OCI-LY7 (cell line): ENCODE data around the gene SLIT3. TPM values are rescaled to one million over a fixed set of nuclear protein-coding genes. Genes with fewer than 3 reads are reported as not detected.

ENCODE experiments used
- BruUV-seq: library from RNA; stranded (reverse); fragments of 400-500 nt; replicated peaks from 2 replicates; lab custom pipeline; 2021; lab: Mats Ljungman, UMichigan
- CTCF ChIA-PET: fragments of 300-600 bp; sonication (Branson Sonifier 250); formaldehyde crosslinking; loops from one replicate; lab custom pipeline; 2022; ENCODE audit warnings: antibody characterized with exemption; ENCODE audit not compliant: unreplicated experiment; lab: Charles Lee
- POLR2A ChIA-PET: fragments of 300-600 bp; sonication (Branson Sonifier 250); formaldehyde crosslinking; loops from one replicate; lab custom pipeline; 2022; ENCODE audit warnings: antibody characterized with exemption; lab: Charles Lee
- DNase-seq: peaks from one replicate; pipeline ENCODE4 v3.0.0-alpha.2; 2015; ENCODE audit warnings: low spot score
- H2AFZ ChIP-seq: fragments of 200-600 bp; sonication (generic), shearing (Covaris generic); 2 replicates; pipeline ENCODE4 v1.6.1; 2014; ENCODE audit warnings: mild to moderate bottlenecking, antibody characterized with exemption, low read length, moderate library complexity
- H3K27ac ChIP-seq: fragments of 200-600 bp; sonication (generic); 2 replicates; pipeline ENCODE4 v1.5.1; 2014; ENCODE audit warnings: mixed run types, low read depth, mild to moderate bottlenecking, moderate library complexity, low read length, inconsistent platforms; ENCODE audit not compliant: poor library complexity, severe bottlenecking
- H3K36me3 ChIP-seq: fragments of 200-600 bp; sonication (generic); 2 replicates; pipeline ENCODE4 v1.6.1; 2014; ENCODE audit warnings: mild to moderate bottlenecking, antibody characterized with exemption, low read length, moderate library complexity, mixed read lengths; ENCODE audit not compliant: insufficient read depth
- H3K4me1 ChIP-seq: fragments of 200-600 bp; sonication (generic); 2 replicates; pipeline ENCODE4 v1.5.1; 2014; ENCODE audit warnings: mild to moderate bottlenecking, low read length; ENCODE audit not compliant: insufficient read depth, poor library complexity, severe bottlenecking
- H3K4me2 ChIP-seq: fragments of 200-600 bp; sonication (generic); 2 replicates; pipeline ENCODE4 v1.6.1; 2014; ENCODE audit warnings: mild to moderate bottlenecking, low read length
- H3K4me3 ChIP-seq: fragments of 200-600 bp; sonication (generic); 2 replicates; pipeline ENCODE4 v1.5.1; 2014; ENCODE audit warnings: mild to moderate bottlenecking, low read depth, low read length; ENCODE audit not compliant: poor library complexity, severe bottlenecking
- H3K79me2 ChIP-seq: fragments of 200-600 bp; sonication (generic); 2 replicates; pipeline ENCODE4 v1.6.1; 2016; ENCODE audit warnings: low read depth, mild to moderate bottlenecking, low read length, moderate library complexity, mixed read lengths; ENCODE audit not compliant: insufficient read depth
- H3K9me2 ChIP-seq: fragments of 200-600 bp; sonication (generic); 2 replicates; pipeline ENCODE4 v1.6.1; 2016; ENCODE audit warnings: mild to moderate bottlenecking, low read length, mixed read lengths; ENCODE audit not compliant: insufficient read depth
- H3K9me3 ChIP-seq: fragments of 200-600 bp; sonication (generic); 2 replicates; pipeline ENCODE4 v1.6.1; 2014; ENCODE audit warnings: mild to moderate bottlenecking, mixed run types, low read length, mixed read lengths
- H4K20me1 ChIP-seq: fragments of 200-600 bp; sonication (generic); 2 replicates; pipeline ENCODE4 v1.6.1; 2014; ENCODE audit warnings: mild to moderate bottlenecking, antibody characterized with exemption, low read length, moderate library complexity, mixed read lengths; ENCODE audit not compliant: insufficient read depth
- EZH2phosphoT487 ChIP-seq: fragments of 200-600 bp; sonication (generic); IDR thresholded peaks from 2 replicates; pipeline ENCODE4 v1.6.1; 2018; ENCODE audit warnings: low read depth, borderline replicate concordance, mild to moderate bottlenecking, mixed run types, antibody characterized with exemption, low read length, moderate library complexity, mixed read lengths
- intact Hi-C: fragments of 100-400 bp; cut with micrococcal nuclease; formaldehyde crosslinking; loops from one replicate; pipeline ENCODE4 v1.10.0; 2022; ENCODE audit not compliant: unreplicated experiment
- total RNA-seq, 2 experiments: library from RNA; depleted of rRNA in 1 of 2; stranded (reverse); fragments of >200 nt in 1 of 2; shearing (Covaris generic) in 1 of 2; gene quantifications; 2 replicates each; pipeline ENCODE4 v1.2.3, GENCODE V29; 2014 to 2022
- TF ChIP-seq, protein P1 (sequence below): fragments of 200-600 bp; sonication (generic); conservative IDR thresholded peaks from 2 replicates; pipeline ENCODE4 v1.5.1; 2014; ENCODE audit warnings: mild to moderate bottlenecking, antibody characterized with exemption, low read length, moderate library complexity, mixed read lengths

SLIT3 gene
- total RNA-seq, 2 experiments from 2014 or later = not detected

DNA sequence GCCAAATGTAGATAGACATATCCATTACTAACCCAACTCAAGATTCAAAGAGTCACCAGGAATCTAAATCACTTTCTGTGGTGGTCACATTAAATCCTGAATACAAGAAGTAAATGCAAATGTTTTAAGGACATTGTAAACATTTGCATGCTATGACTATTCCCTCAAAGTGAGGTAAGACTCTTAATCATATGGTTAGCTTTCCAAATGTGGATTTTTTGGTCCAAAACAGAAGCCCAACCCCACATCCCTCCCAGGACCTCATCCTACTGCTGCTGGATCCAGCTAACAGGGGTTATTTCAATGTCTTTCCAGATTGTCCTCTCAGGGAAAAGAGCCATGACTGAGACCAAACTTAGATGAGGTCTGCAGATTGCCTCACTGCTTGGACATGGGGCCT is 493.7 kb downstream of the SLIT3 start:
- H3K9me3 ChIP-seq = no peaks in the 10 kb centered on the region
- no peak overlapping the region for H3K4me3 ChIP-seq
- no TSS peak for BruUV-seq
- no peak overlapping the region for H3K27ac ChIP-seq
- no peaks in the 10 kb centered on the region for H3K79me2 ChIP-seq
- no peak for TF ChIP-seq EZH2phosphoT487
- TF ChIP-seq, protein P1, sequence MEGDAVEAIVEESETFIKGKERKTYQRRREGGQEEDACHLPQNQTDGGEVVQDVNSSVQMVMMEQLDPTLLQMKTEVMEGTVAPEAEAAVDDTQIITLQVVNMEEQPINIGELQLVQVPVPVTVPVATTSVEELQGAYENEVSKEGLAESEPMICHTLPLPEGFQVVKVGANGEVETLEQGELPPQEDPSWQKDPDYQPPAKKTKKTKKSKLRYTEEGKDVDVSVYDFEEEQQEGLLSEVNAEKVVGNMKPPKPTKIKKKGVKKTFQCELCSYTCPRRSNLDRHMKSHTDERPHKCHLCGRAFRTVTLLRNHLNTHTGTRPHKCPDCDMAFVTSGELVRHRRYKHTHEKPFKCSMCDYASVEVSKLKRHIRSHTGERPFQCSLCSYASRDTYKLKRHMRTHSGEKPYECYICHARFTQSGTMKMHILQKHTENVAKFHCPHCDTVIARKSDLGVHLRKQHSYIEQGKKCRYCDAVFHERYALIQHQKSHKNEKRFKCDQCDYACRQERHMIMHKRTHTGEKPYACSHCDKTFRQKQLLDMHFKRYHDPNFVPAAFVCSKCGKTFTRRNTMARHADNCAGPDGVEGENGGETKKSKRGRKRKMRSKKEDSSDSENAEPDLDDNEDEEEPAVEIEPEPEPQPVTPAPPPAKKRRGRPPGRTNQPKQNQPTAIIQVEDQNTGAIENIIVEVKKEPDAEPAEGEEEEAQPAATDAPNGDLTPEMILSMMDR = no peak
- H3K9me2 ChIP-seq = no peaks in the 10 kb centered on the region
- no peaks in the 10 kb centered on the region for H4K20me1 ChIP-seq
- H2AFZ ChIP-seq = no peak overlapping the region
- no peaks in the 10 kb centered on the region for H3K4me1 ChIP-seq
- no peaks in the 10 kb centered on the region for H3K36me3 ChIP-seq
- CTCF ChIA-PET = no interaction called here
- POLR2A ChIA-PET = no interaction called here
- H3K4me2 ChIP-seq = no peak overlapping the region
- DNase-seq = no peak
- intact Hi-C loops = no loop called here

DNA sequence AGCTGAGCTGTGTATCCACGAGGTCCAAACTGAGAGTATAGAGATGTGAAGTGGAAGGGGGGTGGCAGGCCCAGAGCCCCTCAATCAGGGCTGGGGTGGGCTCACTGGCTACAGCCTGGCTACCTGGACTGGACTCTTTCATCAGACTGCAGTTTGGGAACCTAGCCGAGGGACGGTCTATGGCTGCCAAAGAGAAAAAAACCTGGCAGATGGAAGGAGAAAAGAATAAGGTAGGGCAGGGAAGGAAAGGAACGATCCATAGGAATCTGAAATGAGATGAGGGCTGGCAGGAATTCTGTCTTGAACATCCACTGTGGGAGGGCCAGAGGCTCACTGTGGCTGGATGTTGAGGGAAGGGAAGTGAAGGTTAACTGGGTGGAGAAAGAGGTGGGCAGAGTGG is 497.4 kb downstream of the SLIT3 start:
- H3K4me2 ChIP-seq = no peak overlapping the region
- DNase-seq = no peak
- no peaks in the 10 kb centered on the region for H3K36me3 ChIP-seq
- H3K4me3 ChIP-seq = no peak overlapping the region
- no peaks in the 10 kb centered on the region for H3K79me2 ChIP-seq
- no peak overlapping the region for H2AFZ ChIP-seq
- no peaks in the 10 kb centered on the region for H3K4me1 ChIP-seq
- no TSS peak for BruUV-seq
- intact Hi-C loops = no loop called here
- no peak for TF ChIP-seq EZH2phosphoT487
- TF ChIP-seq, protein P1 = no peak
- no peaks in the 10 kb centered on the region for H3K9me3 ChIP-seq
- H3K9me2 ChIP-seq = no peaks in the 10 kb centered on the region
- no peaks in the 10 kb centered on the region for H4K20me1 ChIP-seq
- ChIA-PET CTCF (no interaction called here), POLR2A (no interaction called here)
- H3K27ac ChIP-seq = no peak overlapping the region

DNA sequence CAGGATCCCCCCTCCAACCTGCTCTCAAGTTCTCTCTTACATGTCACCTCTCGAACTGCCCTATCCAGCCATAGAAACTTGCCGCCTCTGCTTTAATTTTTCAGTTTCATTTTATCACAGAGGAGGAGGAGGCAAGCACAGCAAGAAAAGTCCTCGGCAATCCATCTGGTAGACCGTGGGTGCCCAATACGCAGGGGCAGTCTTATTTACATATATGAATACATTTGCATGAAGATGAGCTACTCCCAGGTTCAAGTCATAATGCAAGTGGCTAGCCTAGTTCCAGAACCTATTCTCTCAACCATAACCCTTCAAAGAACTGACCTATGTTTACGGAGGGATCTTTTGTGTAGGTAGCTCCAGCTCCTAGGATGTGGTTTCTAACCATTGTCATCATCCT is 498.6 kb downstream of the SLIT3 start:
- no peak overlapping the region for H3K27ac ChIP-seq
- ChIA-PET POLR2A (interaction anchor here (0.8 kb wide), 1 partner anchor 10 kb away, joined by 3 read pairs; no protein-coding TSS in a partner anchor), CTCF (no interaction called here)
- H3K79me2 ChIP-seq = no peaks in the 10 kb centered on the region
- no peaks in the 10 kb centered on the region for H3K36me3 ChIP-seq
- H3K9me2 ChIP-seq = no peaks in the 10 kb centered on the region
- H3K9me3 ChIP-seq = no peaks in the 10 kb centered on the region
- no peak overlapping the region for H3K4me3 ChIP-seq
- H3K4me2 ChIP-seq = no peak overlapping the region
- no peaks in the 10 kb centered on the region for H4K20me1 ChIP-seq
- intact Hi-C loops = no loop called here
- no peak overlapping the region for H2AFZ ChIP-seq
- no peak for TF ChIP-seq EZH2phosphoT487
- TF ChIP-seq, protein P1 = no peak
- BruUV-seq = no TSS peak
- H3K4me1 ChIP-seq = no peaks in the 10 kb centered on the region
- DNase-seq = no peak
